ENCODE results near the gene COL12A1. TPM values are rescaled to one million over a fixed set of nuclear protein-coding genes. Genes with fewer than 3 reads are reported as not detected.

Gene COL12A1
- total RNA-seq, 2 donors from 2014 or later = 0.13 to 0.64 TPM

- Histone ChIP-seq H3K27ac (ENCODE audit: low read depth, low read length) (no peak overlapping the region), H3K9ac (ENCODE audit: extremely low read depth, low read length, poor library complexity, severe bottlenecking) (no peak overlapping the region), H3K36me3 (ENCODE audit: control insufficient read depth, insufficient read depth, low read length) (no peaks in the 10 kb centered on the region), H3K27me3 (ENCODE audit: control insufficient read depth, insufficient read depth, low read length, poor library complexity, severe bottlenecking) (no peaks in the 10 kb centered on the region), H3K9me3 (ENCODE audit: control insufficient read depth, low read length) (no peaks in the 10 kb centered on the region), H3K4me3 (ENCODE audit: low read length) (no peak overlapping the region), H3K4me1 (ENCODE audit: control insufficient read depth, insufficient read depth, low read length) (no peaks in the 10 kb centered on the region)
- Mint-ChIP-seq H3K27me3 (ENCODE audit: insufficient read depth) (no peaks in the 10 kb centered on the region), H3K9me3 (no peaks in the 10 kb centered on the region), H3K36me3 (ENCODE audit: low read depth) (no peaks in the 10 kb centered on the region), H3K27ac (no peak overlapping the region), H3K4me3 (no peak overlapping the region), H3K4me1 (no peaks in the 10 kb centered on the region)
- DNase-seq = no peak
- 84 to 100% methylated on average over 2 of the region's 2 CpGs for WGBS, 2 experiments (ENCODE audit: insufficient coverage in 1 of 2, insufficient read length in 1 of 2)
- no peak for TF ChIP-seq CTCF (conservative IDR thresholded peaks at IDR 0.05)
Measured at GRCh38 chr6:75126518-75126917, 79.3 kb downstream of the COL12A1 start.

GRCh38 chr6:75124983-75125382, 80.9 kb downstream of the COL12A1 start:
- H3K27me3 Mint-ChIP-seq (ENCODE audit: insufficient read depth) = no peaks in the 10 kb centered on the region
- no peaks in the 10 kb centered on the region for H3K4me1 ChIP-seq (ENCODE audit: control insufficient read depth, insufficient read depth, low read length)
- DNase-seq = no peak
- H3K27ac Mint-ChIP-seq = no peak overlapping the region
- WGBS, 2 experiments (ENCODE audit: insufficient coverage in 1 of 2, insufficient read length in 1 of 2) = 100% methylated on average over 1 of the region's 2 CpGs; no CpG with 5 or more reads in 1 of the 2 experiments
- H3K9me3 ChIP-seq (ENCODE audit: control insufficient read depth, low read length) = no peaks in the 10 kb centered on the region
- H3K36me3 Mint-ChIP-seq (ENCODE audit: low read depth) = no peaks in the 10 kb centered on the region
- H3K4me3 Mint-ChIP-seq = no peak overlapping the region
- no peaks in the 10 kb centered on the region for H3K27me3 ChIP-seq (ENCODE audit: control insufficient read depth, insufficient read depth, low read length, poor library complexity, severe bottlenecking)
- TF ChIP-seq CTCF (conservative IDR thresholded peaks at IDR 0.05) = no peak
- no peak overlapping the region for H3K27ac ChIP-seq (ENCODE audit: low read depth, low read length)
- no peak overlapping the region for H3K4me3 ChIP-seq (ENCODE audit: low read length)
- no peak overlapping the region for H3K9ac ChIP-seq (ENCODE audit: extremely low read depth, low read length, poor library complexity, severe bottlenecking)
- H3K9me3 Mint-ChIP-seq = no peaks in the 10 kb centered on the region
- no peaks in the 10 kb centered on the region for H3K36me3 ChIP-seq (ENCODE audit: control insufficient read depth, insufficient read depth, low read length)
- no peaks in the 10 kb centered on the region for H3K4me1 Mint-ChIP-seq

GRCh38 chr6:75124085-75124484, 81.8 kb downstream of the COL12A1 start:
- H3K36me3 ChIP-seq (ENCODE audit: control insufficient read depth, insufficient read depth, low read length) = no peaks in the 10 kb centered on the region
- H3K4me1 ChIP-seq (ENCODE audit: control insufficient read depth, insufficient read depth, low read length) = no peaks in the 10 kb centered on the region
- 92% methylated on average over 2 of the region's 2 CpGs; no CpG with 5 or more reads in 1 of the 2 experiments for WGBS, 2 experiments (ENCODE audit: insufficient coverage in 1 of 2, insufficient read length in 1 of 2)
- Mint-ChIP-seq H3K27me3 (ENCODE audit: insufficient read depth) (no peaks in the 10 kb centered on the region), H3K36me3 (ENCODE audit: low read depth) (no peaks in the 10 kb centered on the region), H3K27ac (no peak overlapping the region), H3K9me3 (no peaks in the 10 kb centered on the region), H3K4me3 (no peak overlapping the region), H3K4me1 (no peaks in the 10 kb centered on the region)
- no peak for DNase-seq
- H3K27me3 ChIP-seq (ENCODE audit: control insufficient read depth, insufficient read depth, low read length, poor library complexity, severe bottlenecking) = no peaks in the 10 kb centered on the region
- H3K9ac ChIP-seq (ENCODE audit: extremely low read depth, low read length, poor library complexity, severe bottlenecking) = no peak overlapping the region
- TF ChIP-seq CTCF (conservative IDR thresholded peaks at IDR 0.05) = peak; percentile 52
- no peaks in the 10 kb centered on the region for H3K9me3 ChIP-seq (ENCODE audit: control insufficient read depth, low read length)
- no peak overlapping the region for H3K4me3 ChIP-seq (ENCODE audit: low read length)
- no peak overlapping the region for H3K27ac ChIP-seq (ENCODE audit: low read depth, low read length)
